H1 (cell line): ENCODE measurements around the gene PTK6. TPM values are rescaled to one million over a fixed set of nuclear protein-coding genes. Genes with fewer than 3 reads are reported as not detected.
A peak's percentile ranks its signal among the peaks of the same experiment; 100 is the strongest.

Experiments
- CTCF ChIA-PET: fragments of 300-600 bp; sonication (Branson Sonifier 250); formaldehyde crosslinking; loops from one replicate; lab custom pipeline; 2021; ENCODE audit not compliant: partially characterized antibody; lab: Charles Lee
- POLR2A ChIA-PET: fragments of 300-600 bp; sonication (Branson Sonifier 250); formaldehyde crosslinking; loops from one replicate; lab custom pipeline; 2021; ENCODE audit warnings: inconsistent platforms; ENCODE audit not compliant: partially characterized antibody; lab: Charles Lee
- DNase-seq, 2 experiments: peaks; one replicate each; pipeline versions ENCODE4 v3.0.0 to v3.0.0-alpha.2; 2010 to 2022; ENCODE audit warnings: low spot score in 2 of 2, low read depth in 1 of 2, mixed read lengths in 1 of 2
- FAIRE-seq: peaks from 2 replicates; lab custom pipeline; 2011; peaks lifted over from hg19 to GRCh38; lab: Jason Lieb, UNC
- H2AFZ ChIP-seq: 2 replicates; pipeline ENCODE4 v1.8.1; 2012; ENCODE audit warnings: low read length, inconsistent platforms
- H2AK5ac ChIP-seq: 2 replicates; pipeline ENCODE4 v1.6.1; 2013; ENCODE audit warnings: low read depth, low read length
- H2BK120ac ChIP-seq: replicated peaks from 2 replicates; pipeline ENCODE3; 2013; ENCODE audit warnings: low read depth, low read length, inconsistent platforms
- H2BK12ac ChIP-seq: 2 replicates; pipeline ENCODE4 v1.6.1; 2013; ENCODE audit warnings: low read depth, low read length
- H2BK15ac ChIP-seq: 2 replicates; pipeline ENCODE4 v1.6.1; 2013; ENCODE audit warnings: low read length
- H2BK20ac ChIP-seq: 2 replicates; pipeline ENCODE4 v1.6.1; 2013; ENCODE audit warnings: low read length
- H2BK5ac ChIP-seq: 2 replicates; pipeline ENCODE4 v1.6.1; 2013; ENCODE audit warnings: low read depth, low read length
- H3K14ac ChIP-seq: 2 replicates; pipeline ENCODE4 v1.6.1; 2013; ENCODE audit warnings: inconsistent platforms; ENCODE audit not compliant: insufficient read length
- H3K18ac ChIP-seq: 2 replicates; pipeline ENCODE4 v1.6.1; 2013; ENCODE audit warnings: low read length; ENCODE audit errors: extremely low read depth
- H3K23ac ChIP-seq: 2 replicates; pipeline ENCODE4 v1.6.1; 2013; ENCODE audit warnings: inconsistent platforms; ENCODE audit not compliant: insufficient read length
- H3K23me2 ChIP-seq: 2 replicates; pipeline ENCODE4 v1.6.1; 2013; ENCODE audit warnings: low read depth, low read length
- H3K27ac ChIP-seq: 2 replicates; pipeline ENCODE4 v1.6.1; 2011; ENCODE audit warnings: low read depth, low read length, inconsistent platforms
- H3K27me3 ChIP-seq, 4 experiments: replicated peaks in 1 of 4; 1 replicate in 1 of 4; 2 replicates in 3 of 4; pipeline versions ENCODE4 v1.6.1 to v1.8.1; 2011 to 2013; ENCODE audit warnings: low read length in 3 of 4, mild to moderate bottlenecking in 3 of 4, inconsistent platforms in 2 of 4, mixed read lengths in 2 of 4, moderate library complexity in 1 of 4; ENCODE audit not compliant: control insufficient read depth in 3 of 4, insufficient read depth in 3 of 4; ENCODE audit errors: extremely low read depth in 1 of 4
- H3K36me3 ChIP-seq, 4 experiments: 2 replicates each; pipeline versions ENCODE4 v1.6.1 to v1.8.1; 2011 to 2013; ENCODE audit warnings: mild to moderate bottlenecking in 4 of 4, low read length in 3 of 4, moderate library complexity in 2 of 4, control low read depth in 1 of 4, inconsistent platforms in 1 of 4; ENCODE audit not compliant: insufficient read depth in 4 of 4, control insufficient read depth in 2 of 4
- H3K4ac ChIP-seq: replicated peaks from 2 replicates; pipeline ENCODE3; 2013; ENCODE audit warnings: low read length, low read depth, mixed read lengths, inconsistent platforms; ENCODE audit not compliant: insufficient read length
- H3K4me1 ChIP-seq, 4 experiments: replicated peaks in 1 of 4; 1 replicate in 1 of 4; 2 replicates in 3 of 4; pipeline versions ENCODE4 v1.6.1 to v1.8.1; 2011 to 2013; ENCODE audit warnings: low read length in 3 of 4, inconsistent platforms in 2 of 4, mixed read lengths in 1 of 4; ENCODE audit not compliant: insufficient read depth in 4 of 4, control insufficient read depth in 3 of 4
- H3K4me2 ChIP-seq, 2 experiments: 2 replicates each; pipeline versions ENCODE4 v1.6.1 to v1.8.1; 2011 to 2013; ENCODE audit warnings: low read depth in 2 of 2, low read length in 2 of 2, control low read depth in 1 of 2, inconsistent platforms in 1 of 2, mild to moderate bottlenecking in 1 of 2; ENCODE audit not compliant: insufficient read depth in 1 of 2
- H3K4me3 ChIP-seq, 4 experiments: fragments of 200-600, 300-600 bp in 1 of 4; sonication (generic), shearing (Covaris generic), sonication (Bioruptor Twin) in 1 of 4; 2 replicates each; pipeline versions ENCODE4 v1.5.1 to v1.8.1; 2011 to 2016; ENCODE audit warnings: low read length in 4 of 4, low read depth in 3 of 4, control low read depth in 2 of 4, inconsistent platforms in 2 of 4, mild to moderate bottlenecking in 2 of 4, mixed read lengths in 1 of 4, moderate library complexity in 1 of 4; ENCODE audit not compliant: insufficient read depth in 2 of 4; ENCODE audit errors: extremely low read depth in 1 of 4
- H3K56ac ChIP-seq: replicated peaks from 2 replicates; pipeline ENCODE3; 2013; ENCODE audit warnings: low read depth, mild to moderate bottlenecking, mixed read lengths, low read length, inconsistent platforms; ENCODE audit not compliant: insufficient read length
- H3K79me1 ChIP-seq: 2 replicates; pipeline ENCODE4 v1.6.1; 2013; ENCODE audit warnings: low read depth, low read length, control low read depth
- H3K79me2 ChIP-seq, 2 experiments: 2 replicates each; pipeline versions ENCODE4 v1.6.1 to v1.8.1; 2012 to 2013; ENCODE audit warnings: low read length in 2 of 2, mild to moderate bottlenecking in 2 of 2, inconsistent platforms in 1 of 2; ENCODE audit not compliant: insufficient read depth in 2 of 2, control insufficient read depth in 1 of 2
- H3K9ac ChIP-seq, 4 experiments: replicated peaks in 1 of 4; 1 replicate in 1 of 4; 2 replicates in 3 of 4; pipeline versions ENCODE4 v1.6.1 to v1.8.1; 2011 to 2013; ENCODE audit warnings: low read depth in 3 of 4, low read length in 3 of 4, control low read depth in 2 of 4, mild to moderate bottlenecking in 2 of 4, moderate library complexity in 2 of 4, inconsistent platforms in 1 of 4; ENCODE audit errors: extremely low read depth in 1 of 4
- H3K9me3 ChIP-seq, 2 experiments: 2 replicates each; pipeline versions ENCODE4 v1.6.1 to v1.8.1; 2012 to 2013; ENCODE audit warnings: mild to moderate bottlenecking in 2 of 2, moderate library complexity in 2 of 2, control low read depth in 1 of 2, inconsistent platforms in 1 of 2, low read depth in 1 of 2, low read length in 1 of 2, mixed read lengths in 1 of 2; ENCODE audit not compliant: insufficient read depth in 2 of 2
- H4K20me1 ChIP-seq, 2 experiments: replicated peaks in 1 of 2; 2 replicates each; pipeline versions ENCODE3 to v1.8.1; 2011 to 2013; ENCODE audit warnings: inconsistent platforms in 2 of 2, low read length in 2 of 2, mild to moderate bottlenecking in 1 of 2; ENCODE audit not compliant: insufficient read depth in 2 of 2, control insufficient read depth in 1 of 2
- H4K5ac ChIP-seq: 2 replicates; pipeline ENCODE4 v1.6.1; 2013; ENCODE audit warnings: low read length, low read depth, mixed read lengths, inconsistent platforms; ENCODE audit not compliant: insufficient read length
- H4K8ac ChIP-seq: 2 replicates; pipeline ENCODE4 v1.8.0; 2013; ENCODE audit warnings: mild to moderate bottlenecking, moderate library complexity, low read length, inconsistent platforms; ENCODE audit not compliant: insufficient read depth; ENCODE audit errors: extremely low read depth
- H4K91ac ChIP-seq: replicated peaks from 2 replicates; pipeline ENCODE3; 2013; ENCODE audit warnings: low read length, mixed read lengths, inconsistent platforms; ENCODE audit not compliant: insufficient read length
- SIRT6 ChIP-seq: IDR thresholded peaks from one replicate; pipeline ENCODE4 v1.7.1; 2012; ENCODE audit warnings: low read length, inconsistent platforms
- WGBS, 2 experiments: shearing (Covaris generic) in 1 of 2; methylation state at CpG; one replicate each; pipeline versions ENCODE4 v1.1.6 to v1.1.7; 2013 to 2015; ENCODE audit warnings: low lambda C conversion rate in 2 of 2, mixed read lengths in 2 of 2, inconsistent platforms in 1 of 2, low coverage in 1 of 2, missing lambda C conversion rate in 1 of 2; ENCODE audit not compliant: insufficient replicate concordance in 2 of 2, insufficient coverage in 1 of 2, insufficient read length in 1 of 2; ENCODE audit errors: extremely low coverage in 1 of 2, missing lambda C conversion rate in 1 of 2; 5-methylcytosine and 5-hydroxymethylcytosine counted together
- polyA plus RNA-seq, 7 experiments: library from polyadenylated mRNA; depleted of rRNA in 3 of 7; stranded (reverse) in 5 of 7; unstranded in 2 of 7; fragments of >200 nt in 5 of 7; fragments of 200-250 nt in 2 of 7; gene quantifications; 1 replicate in 5 of 7; 2 replicates in 1 of 7; 4 replicates in 1 of 7; pipeline versions ENCODE4 v1.2.1 to v1.2.3, GENCODE V29; 2011 to 2013; ENCODE audit warnings: missing spikeins in 2 of 7, mixed read lengths in 2 of 7
- total RNA-seq: library from RNA; stranded (reverse); fragmentation: NEBNext Ultra II Directional; extraction: Animal tissue kit (Norgen Biotek cat#: 25700); gene quantifications from 2 replicates; pipeline ENCODE4 v1.2.1, GENCODE V29; 2021
- TF ChIP-seq, protein P1 (sequence below), 3 experiments: IDR thresholded peaks; 1 replicate in 2 of 3; 2 replicates in 1 of 3; pipeline versions ENCODE4 v1.5.1 to v1.6.1; 2011; ENCODE audit warnings: low read length in 3 of 3, mild to moderate bottlenecking in 3 of 3, inconsistent platforms in 2 of 3, low read depth in 1 of 3, moderate library complexity in 1 of 3; ENCODE audit not compliant: insufficient read depth in 1 of 3; ENCODE audit errors: control extremely low read depth in 1 of 3

PTK6 gene
- total and polyA plus RNA-seq, 2 of the 8 experiments (the other 6 are each of a cell fraction or from before 2014, with no cell fraction given): 0.12 to 0.19 TPM

DNA sequence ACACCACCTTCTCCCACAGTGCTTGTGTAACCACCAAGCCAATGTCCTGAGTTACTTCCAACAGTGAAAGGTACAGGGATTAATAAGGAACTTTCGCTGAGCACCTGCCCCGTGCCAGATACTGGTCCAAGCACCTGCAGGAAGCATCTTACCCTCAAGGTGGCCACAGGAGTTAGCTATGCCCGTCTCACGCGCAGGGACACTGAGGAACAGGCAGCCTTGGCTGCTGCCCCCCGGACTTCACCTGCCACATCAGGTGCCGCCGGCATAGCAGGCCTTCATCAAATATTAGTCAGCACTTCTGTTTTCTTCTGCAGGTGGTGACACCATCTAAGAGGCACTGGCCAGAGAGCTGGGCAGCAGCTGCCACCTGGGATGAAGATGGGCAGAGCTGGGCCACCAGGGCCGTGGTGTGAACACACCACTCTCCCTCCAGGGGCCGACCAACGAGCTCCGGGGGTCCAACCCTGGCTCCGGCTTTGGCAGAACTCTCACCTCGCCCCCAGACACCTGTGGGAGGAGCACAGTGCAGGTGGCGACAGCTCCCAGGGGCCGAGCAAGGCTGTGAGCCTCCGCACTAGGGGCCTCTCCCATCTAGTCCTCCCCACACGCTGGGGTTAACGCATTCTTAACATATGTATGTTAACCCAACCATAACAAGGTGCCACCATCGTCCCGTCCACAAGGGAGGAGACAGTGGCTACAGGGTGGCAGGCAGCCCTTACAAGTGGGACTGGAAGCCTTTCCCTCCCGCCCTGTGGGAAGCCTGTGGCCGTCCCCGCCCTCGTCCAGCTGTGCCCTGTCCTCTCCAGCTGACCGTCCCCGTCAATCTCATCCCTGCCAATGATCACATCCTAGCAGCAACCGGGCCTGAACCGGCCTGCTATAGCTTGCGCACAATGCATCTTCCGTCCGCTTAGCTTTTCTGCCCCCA is 19.5 kb downstream of the PTK6 start:
- Histone ChIP-seq H3K18ac (no peak overlapping the region), H2AK5ac (no peak overlapping the region; the same call in 1 of the 2 replicates), H3K4me2 (no peak overlapping the region), H4K20me1 (peaks cover 0 to 18% of the 10 kb centered on the region in 2 experiments), H4K5ac (no peak overlapping the region), H3K23ac (no peak overlapping the region), H3K4ac (no peak overlapping the region), H2BK12ac (no peak overlapping the region; the same call in 1 of the 2 replicates), H3K4me1 (peaks cover 0 to 20% (median 10%) of the 10 kb centered on the region in 4 experiments; a peak in 5 of 7 replicates), H3K79me1 (peaks cover 4% of the 10 kb centered on the region; the same call in 1 of the 2 replicates), H2AFZ (no peak overlapping the region), H3K27me3 (peaks cover 0 to 6% (median under 1%) of the 10 kb centered on the region in 4 experiments; a peak in 3 of 7 replicates), H2BK20ac (no peak overlapping the region), H3K9ac (no peak overlapping the region), H3K79me2 (peaks cover 0 to 4% of the 10 kb centered on the region in 2 experiments; a peak in 1 of 4 replicates), H2BK120ac (no peak overlapping the region), H3K4me3 (no peak overlapping the region), H3K56ac (no peak overlapping the region), H3K23me2 (peaks cover 17% of the 10 kb centered on the region; the same call in 1 of the 2 replicates), H3K27ac (no peak overlapping the region), H4K91ac (peak overlapping the region; percentile 6), H3K9me3 (no peaks in the 10 kb centered on the region), H2BK15ac (no peak overlapping the region), H2BK5ac (no peak overlapping the region), H3K14ac (no peak overlapping the region), H3K36me3 (peaks cover 0 to 7% (median 0%) of the 10 kb centered on the region in 4 experiments; a peak in 1 of 8 replicates), H4K8ac (no peak overlapping the region; the same call in 1 of the 2 replicates)
- 90% methylated on average over 29 of the region's 32 CpGs; no CpG with 5 or more reads in 1 of the 2 experiments for whole genome bisulfite sequencing, 2 experiments
- FAIRE-seq (no peak), DNase-seq (no peak)
- CTCF ChIA-PET: interaction anchor here (0.7 to 3.0 kb wide), 11 partner anchors 9 to 76 kb away, joined by 3 to 31 read pairs (median 3); partner anchors contain the start of gene PTK6
- TF ChIP-seq, protein P1, sequence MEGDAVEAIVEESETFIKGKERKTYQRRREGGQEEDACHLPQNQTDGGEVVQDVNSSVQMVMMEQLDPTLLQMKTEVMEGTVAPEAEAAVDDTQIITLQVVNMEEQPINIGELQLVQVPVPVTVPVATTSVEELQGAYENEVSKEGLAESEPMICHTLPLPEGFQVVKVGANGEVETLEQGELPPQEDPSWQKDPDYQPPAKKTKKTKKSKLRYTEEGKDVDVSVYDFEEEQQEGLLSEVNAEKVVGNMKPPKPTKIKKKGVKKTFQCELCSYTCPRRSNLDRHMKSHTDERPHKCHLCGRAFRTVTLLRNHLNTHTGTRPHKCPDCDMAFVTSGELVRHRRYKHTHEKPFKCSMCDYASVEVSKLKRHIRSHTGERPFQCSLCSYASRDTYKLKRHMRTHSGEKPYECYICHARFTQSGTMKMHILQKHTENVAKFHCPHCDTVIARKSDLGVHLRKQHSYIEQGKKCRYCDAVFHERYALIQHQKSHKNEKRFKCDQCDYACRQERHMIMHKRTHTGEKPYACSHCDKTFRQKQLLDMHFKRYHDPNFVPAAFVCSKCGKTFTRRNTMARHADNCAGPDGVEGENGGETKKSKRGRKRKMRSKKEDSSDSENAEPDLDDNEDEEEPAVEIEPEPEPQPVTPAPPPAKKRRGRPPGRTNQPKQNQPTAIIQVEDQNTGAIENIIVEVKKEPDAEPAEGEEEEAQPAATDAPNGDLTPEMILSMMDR (IDR thresholded peaks at IDR 0.05; ENCODE audit: control extremely low read depth in 1 of 3, insufficient read depth in 1 of 3, low read depth in 1 of 3, low read length in 3 of 3): peak in 1 of 3 experiments; percentile 2; a peak in 1 of 4 replicates
- no peak for TF ChIP-seq SIRT6
- POLR2A ChIA-PET: interaction anchor here (1.5 to 2.4 kb wide), 2 partner anchors 12 to 124 kb away, joined by 5 to 8 read pairs; no protein-coding TSS in a partner anchor
